NCI-H774 (cell line): ENCODE results near the gene ELF5.

Experiments
- DNase-seq: peaks from one replicate; lab custom pipeline; 2025; lab: John Stamatoyannopoulos, UW

The ELF5 gene

GRCh38 chr11:34513682-34514449, at the start of gene ELF5:
TSS of gene ELF5 (minus strand) at chr11:34513794. CDS start at chr11:34505749, 8,045 bp downstream.
- DNase-seq: no peak

- no peak for DNase-seq
Observed at GRCh38 chr11:34562976-34563375, 49.4 kb upstream of the ELF5 start.

GRCh38 chr11:34560511-34560910, 46.9 kb upstream of the ELF5 start:
- DNase-seq: no peak

GRCh38 chr11:34558673-34559072, 45.1 kb upstream of the ELF5 start:
- DNase-seq: no peak

GRCh38 chr11:34558211-34558610, 44.6 kb upstream of the ELF5 start:
- DNase-seq: no peak

- DNase-seq: no peak
Observed at GRCh38 chr11:34552270-34552669, 38.7 kb upstream of the ELF5 start.

GRCh38 chr11:34549271-34549670, 35.7 kb upstream of the ELF5 start:
- no peak for DNase-seq

- DNase-seq: no peak
Observed at GRCh38 chr11:34548278-34548677, 34.7 kb upstream of the ELF5 start.

GRCh38 chr11:34546511-34547209, 33.1 kb upstream of the ELF5 start:
- DNase-seq: no peak

GRCh38 chr11:34542089-34542488, 28.5 kb upstream of the ELF5 start:
- no peak for DNase-seq

GRCh38 chr11:34540870-34541269, 27.3 kb upstream of the ELF5 start:
- no peak for DNase-seq

GRCh38 chr11:34537636-34538035, 24.0 kb upstream of the ELF5 start:
- no peak for DNase-seq

GRCh38 chr11:34536056-34536455, 22.5 kb upstream of the ELF5 start:
- no peak for DNase-seq

- DNase-seq: no peak
Observed at GRCh38 chr11:34534826-34535225, 21.2 kb upstream of the ELF5 start.

- DNase-seq: no peak
Observed at GRCh38 chr11:34531663-34532062, 18.1 kb upstream of the ELF5 start.

GRCh38 chr11:34530545-34531234, 17.1 kb upstream of the ELF5 start:
- DNase-seq: no peak

- DNase-seq: no peak
Observed at GRCh38 chr11:34529643-34530042, 16.0 kb upstream of the ELF5 start.

GRCh38 chr11:34528072-34528471, 14.5 kb upstream of the ELF5 start:
- no peak for DNase-seq

- DNase-seq: no peak
Observed at GRCh38 chr11:34525888-34526657, 12.5 kb upstream of the ELF5 start.

GRCh38 chr11:34525098-34525497, 11.5 kb upstream of the ELF5 start:
- no peak for DNase-seq

- no peak for DNase-seq
Observed at GRCh38 chr11:34524696-34525095, 11.1 kb upstream of the ELF5 start.

GRCh38 chr11:34523053-34523452, 9.5 kb upstream of the ELF5 start:
- no peak for DNase-seq
